Endometrial microvascular endothelial cells (primary cell): Measurements from ENCODE around the gene SLC25A22. TPM values are rescaled to one million over a fixed set of nuclear protein-coding genes. Genes with fewer than 3 reads are reported as not detected.

ENCODE experiments used
- in situ Hi-C: cut with HindIII; loops from 2 replicates; pipeline ENCODE4 v1.10.0; 2017; ENCODE audit warnings: low sequenced_read_pairs, low pct_unique_long_range_greater_than_20kb; ENCODE audit errors: inconsistent ontology term
- total RNA-seq: library from RNA; depleted of rRNA; stranded (reverse); fragments of >200 nt; gene quantifications from one replicate; pipeline ENCODE4 v1.2.3, GENCODE V29; 2015; ENCODE audit errors: inconsistent ontology term

SLC25A22 gene
- total RNA-seq, 1 donor from 2014 or later: 44.4 TPM

DNA sequence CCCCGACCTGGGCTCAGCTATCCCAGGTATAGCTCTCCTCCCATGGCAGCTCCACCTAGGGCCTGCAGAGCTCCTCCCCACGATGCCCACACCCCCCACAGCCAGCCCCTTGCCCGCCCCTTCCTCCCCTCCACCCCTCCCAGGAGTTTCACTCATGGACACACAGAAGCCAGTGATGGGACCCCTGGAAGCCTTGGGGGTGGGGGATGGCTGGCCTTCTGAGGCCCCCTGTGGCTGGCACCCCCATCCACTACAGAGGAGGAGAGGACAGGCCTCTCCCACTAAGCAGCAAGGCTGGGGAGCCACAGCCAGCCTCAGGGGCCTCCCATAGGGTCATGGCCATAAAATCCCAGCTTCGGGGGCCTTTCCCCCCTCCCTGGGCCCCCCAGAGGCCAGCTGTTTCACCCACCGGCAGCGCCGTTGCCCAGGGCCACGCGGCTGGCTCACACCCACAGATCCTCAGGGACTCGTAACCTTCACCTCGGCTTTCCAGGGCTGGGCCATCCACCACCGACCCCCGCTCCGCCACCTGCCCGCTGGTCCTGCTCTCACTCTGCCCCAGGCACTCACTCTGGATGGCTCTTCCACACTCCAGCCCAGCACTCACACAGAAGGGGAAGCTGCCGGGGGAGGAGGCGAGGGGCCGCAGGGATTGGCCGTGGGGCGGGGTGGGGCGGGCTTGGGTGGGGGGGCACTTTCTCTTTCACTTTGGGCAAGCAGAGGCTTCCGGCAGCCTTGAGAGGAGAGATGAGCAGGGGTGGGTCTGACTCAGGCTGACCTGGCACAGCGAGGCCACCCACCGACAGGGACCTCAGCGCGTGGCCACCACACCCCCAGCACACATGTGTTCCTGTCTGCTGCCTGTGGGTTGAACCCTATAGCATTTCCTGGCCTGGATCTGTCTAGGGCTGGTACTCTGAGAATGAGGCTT, 2.2 kb downstream of the SLC25A22 start:
- in situ Hi-C loops: no loop called here

DNA sequence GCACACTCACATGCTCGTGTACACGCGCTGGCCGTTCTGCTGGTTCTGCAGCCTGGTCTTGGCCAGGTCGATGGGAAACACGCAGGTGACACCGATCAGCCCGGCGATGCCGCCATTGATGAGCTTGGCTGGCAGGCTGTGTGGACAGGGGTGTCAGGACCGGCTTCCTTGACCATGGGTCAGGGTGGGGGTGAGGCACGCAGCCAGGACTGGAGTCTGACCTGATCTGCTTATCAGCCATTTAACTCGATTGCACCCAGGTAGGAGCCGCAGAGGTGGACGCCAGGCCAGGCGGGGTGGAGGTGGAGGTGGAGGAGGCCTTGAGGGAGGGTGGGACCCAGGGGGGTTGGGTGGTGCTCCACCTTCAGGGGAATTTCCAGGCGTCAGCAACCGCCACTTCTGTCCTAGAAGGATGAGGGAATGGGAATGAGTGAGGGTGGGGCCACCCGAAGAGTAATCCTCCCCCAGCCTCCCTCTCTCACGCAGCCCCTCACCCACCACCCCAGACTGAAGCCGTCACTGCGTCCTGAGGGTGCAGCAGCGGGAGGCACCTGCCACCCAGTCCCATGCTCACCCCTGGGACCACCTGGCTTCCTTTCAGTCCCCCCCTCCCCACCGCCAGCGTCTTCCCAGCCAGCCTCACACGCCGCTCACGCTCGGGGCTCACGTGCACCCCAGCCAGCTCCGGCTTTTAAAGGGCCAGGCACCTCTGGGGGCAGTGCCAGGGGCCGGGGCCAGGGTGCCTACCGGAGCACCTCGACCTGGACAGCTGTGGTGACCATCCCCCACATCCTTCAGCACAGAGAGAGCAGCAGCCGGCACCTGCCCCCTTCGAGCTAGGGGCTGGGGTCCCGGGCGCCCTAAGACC, 3.1 kb downstream of the SLC25A22 start:
- in situ Hi-C loops: no loop called here

DNA sequence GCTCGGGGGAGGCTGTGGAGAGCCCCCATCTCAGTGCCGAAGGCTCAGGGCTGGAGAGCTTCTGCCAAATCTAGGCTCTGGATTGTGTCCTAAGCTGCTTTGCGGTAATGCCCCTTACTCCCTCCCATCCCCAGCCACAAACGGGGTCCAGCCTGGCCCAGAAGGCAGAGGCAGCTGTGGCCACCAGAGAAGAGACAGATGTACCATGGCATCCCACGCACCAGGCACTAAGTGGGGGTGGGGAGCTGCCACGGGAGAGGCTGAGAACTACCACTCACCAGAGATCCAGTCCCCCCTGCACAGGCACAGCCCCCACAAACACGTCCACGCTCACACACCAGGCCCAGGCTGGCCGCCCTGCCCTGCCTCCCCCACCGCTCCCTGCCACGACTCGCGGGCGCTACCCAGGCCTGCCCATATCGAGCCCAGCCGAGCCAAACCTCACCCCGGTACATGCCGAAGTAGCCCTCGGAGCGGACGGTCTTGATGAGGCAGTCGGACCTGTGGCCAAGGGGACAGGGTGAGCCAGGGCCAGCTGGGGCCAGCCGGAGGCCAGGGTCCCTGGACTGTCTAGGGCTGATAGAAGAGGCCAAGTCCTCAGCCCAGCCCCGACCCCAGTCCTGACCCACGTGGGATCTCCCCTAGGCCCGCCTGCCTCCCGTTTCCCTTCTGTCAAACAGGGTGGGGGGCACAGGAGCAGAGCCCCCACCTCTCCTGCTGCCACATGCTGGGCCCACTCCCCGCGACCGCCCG, 3.9 kb downstream of the SLC25A22 start:
- in situ Hi-C loops: no loop called here

DNA sequence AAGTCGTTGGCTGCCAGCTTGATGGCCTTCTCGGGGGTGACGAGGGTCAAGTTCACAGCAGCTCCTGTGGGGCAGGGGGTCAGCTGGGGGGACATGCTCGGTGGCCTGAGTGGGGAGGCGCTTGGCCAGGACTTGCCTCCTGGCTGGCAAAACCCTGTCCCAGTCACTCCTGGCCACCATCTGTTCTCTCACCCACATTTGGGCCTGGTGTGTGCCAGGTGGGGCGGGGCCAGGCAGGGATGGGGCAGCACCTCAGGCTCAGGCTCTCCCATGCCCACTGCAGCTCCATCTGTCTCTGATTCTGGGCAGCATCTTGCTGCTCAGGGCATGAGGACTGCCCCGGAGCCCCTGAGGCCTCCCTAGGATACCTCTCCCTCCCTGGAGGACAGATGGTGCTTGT, 4.5 kb downstream of the SLC25A22 start:
- in situ Hi-C loops: no loop called here

DNA sequence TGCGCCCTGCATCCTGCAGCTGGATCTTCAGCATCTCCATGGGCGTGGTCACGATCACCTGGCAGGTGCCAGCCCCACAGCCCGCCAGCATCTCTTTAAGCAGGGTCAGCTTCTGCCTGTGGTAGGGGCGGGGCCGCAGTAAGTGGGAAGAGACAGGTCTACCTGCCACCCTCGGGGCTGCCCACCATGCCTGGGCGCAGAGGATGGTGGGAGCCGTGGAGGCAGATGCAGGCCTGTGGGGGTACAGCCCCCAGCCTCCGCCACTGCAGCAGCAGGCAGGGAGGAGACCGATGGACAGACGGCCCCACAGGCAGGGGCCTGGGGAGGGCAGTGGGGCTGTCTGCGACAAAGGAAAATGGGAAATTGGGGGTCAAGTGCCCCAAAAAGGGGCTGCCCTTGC, 5.2 kb downstream of the SLC25A22 start:
- in situ Hi-C loops: no loop called here

DNA sequence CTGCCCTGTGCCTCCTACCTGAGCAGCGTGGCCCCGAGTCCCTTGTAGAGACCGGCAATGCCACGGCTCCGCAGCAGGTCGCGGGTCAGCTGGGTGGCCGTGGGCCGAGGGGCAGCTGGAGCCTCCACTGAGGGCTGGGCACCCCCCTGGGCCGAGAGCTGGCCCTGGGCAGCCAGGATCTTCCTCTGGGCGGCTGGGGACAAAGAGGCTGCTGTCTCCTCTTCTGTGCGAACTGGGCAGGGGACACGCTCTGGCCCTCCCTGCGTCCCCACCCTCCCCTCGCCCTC, 5.6 kb downstream of the SLC25A22 start:
- in situ Hi-C loops: no loop called here

DNA sequence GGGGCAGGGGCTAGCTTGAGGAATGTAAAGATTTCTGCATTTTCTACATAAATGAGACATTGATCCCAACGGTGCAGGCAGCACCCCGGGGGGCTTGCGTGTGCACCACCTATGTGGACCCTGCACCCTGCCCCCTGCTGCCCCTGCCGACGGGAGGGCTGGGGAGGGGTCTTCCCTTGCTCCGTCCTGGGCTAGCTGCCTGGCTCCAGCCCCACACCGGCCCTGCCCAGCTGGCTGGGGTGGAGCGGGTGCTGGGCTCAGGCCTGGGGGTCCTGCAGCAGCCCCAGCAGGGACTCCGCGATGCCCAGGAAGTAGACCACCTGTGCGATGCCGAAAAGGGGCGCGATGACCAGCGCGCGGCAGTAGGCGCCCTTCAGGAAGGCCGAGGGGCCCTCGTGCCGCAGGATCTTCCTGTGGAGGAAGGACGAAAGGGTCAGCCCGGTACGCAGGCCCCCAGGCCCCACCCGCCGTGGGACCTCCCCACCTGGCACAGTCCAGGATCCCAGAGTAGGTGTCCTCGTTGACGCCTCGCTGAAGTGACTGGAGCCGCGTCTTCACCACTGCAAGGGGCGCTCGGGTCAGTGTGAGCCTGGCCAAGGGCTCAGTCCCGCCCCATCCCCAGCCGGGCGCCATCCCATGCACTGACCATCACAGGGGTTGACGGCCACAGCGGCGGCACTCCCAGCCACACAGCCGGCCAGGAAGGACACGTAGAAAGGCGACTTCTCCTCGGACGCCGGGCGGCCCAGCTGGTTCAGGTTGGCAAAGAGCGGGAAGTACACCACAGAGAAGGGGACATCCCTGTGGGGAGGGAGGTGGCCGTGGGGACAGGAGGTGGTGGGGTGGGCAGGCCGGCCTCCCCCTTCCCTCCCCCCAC, 6.2 kb downstream of the SLC25A22 start:
- in situ Hi-C loops: no loop called here

DNA sequence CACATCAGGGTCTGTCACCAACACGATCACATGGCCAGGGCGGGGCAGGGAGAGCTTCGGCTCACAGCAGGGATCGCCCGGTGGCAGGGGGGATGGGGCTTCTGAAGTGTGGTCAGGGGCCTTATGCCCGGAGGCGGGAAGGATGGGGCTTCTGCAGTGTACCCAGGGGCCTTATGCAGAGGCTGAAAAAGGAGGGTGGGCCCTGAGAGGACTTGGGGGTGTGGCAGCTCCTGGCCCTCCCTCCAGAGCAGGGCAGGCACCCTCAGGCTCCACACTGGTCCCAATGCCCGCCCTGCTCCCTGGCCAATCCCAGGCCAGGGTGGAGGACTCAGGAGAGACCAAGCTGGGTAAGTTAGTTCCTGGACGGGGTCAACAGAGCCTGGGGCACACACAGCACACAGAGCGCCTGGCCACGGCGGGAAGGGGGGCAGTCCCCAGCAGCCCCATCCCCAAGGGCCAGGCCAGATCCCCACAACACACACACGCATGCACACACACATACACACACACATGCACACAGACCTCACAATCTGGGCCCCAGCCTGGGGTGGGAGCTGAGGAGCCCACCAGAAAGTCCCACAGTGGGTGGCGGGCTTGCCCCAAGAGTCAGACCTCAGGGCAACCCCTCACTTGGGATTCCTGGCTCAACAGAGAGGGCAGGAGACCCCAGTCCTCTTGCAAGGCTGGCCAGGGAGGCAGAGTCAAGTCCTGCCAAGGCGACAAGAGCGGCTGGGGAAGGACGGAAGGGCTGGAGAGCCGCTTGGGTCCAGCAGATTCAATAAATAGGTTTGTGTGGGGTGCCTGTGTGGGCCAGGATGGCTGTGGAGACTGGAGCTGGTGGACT, 7.1 kb downstream of the SLC25A22 start:
- in situ Hi-C loops: no loop called here

DNA sequence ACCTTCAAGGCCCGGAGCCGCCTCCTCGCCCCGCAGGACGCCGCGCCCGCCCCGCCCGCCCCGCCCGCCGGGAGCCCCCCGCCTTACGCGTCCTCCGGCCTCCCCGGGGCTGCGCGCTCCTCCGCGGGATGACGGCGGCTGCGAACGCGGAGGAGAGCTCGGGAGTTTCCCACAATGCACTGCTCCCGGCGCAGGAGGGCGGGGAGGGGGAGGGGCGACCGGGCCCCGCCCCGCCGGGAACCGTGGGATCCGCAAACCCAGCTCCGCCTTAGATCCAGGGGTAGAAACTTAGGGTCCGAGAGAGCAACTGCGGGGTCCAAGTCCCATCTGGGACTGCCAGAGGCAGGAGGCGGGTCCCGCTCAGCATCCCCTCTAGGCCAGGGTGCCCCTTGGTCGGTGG, 8.1 kb downstream of the SLC25A22 start, which contains the start of gene CEND1:
CEND1 (minus strand) TSS at position 148 of the 400 bp plus-strand sequence. CDS start 1,514 bp downstream, outside the sequence.
- in situ Hi-C loops: no loop called here

DNA sequence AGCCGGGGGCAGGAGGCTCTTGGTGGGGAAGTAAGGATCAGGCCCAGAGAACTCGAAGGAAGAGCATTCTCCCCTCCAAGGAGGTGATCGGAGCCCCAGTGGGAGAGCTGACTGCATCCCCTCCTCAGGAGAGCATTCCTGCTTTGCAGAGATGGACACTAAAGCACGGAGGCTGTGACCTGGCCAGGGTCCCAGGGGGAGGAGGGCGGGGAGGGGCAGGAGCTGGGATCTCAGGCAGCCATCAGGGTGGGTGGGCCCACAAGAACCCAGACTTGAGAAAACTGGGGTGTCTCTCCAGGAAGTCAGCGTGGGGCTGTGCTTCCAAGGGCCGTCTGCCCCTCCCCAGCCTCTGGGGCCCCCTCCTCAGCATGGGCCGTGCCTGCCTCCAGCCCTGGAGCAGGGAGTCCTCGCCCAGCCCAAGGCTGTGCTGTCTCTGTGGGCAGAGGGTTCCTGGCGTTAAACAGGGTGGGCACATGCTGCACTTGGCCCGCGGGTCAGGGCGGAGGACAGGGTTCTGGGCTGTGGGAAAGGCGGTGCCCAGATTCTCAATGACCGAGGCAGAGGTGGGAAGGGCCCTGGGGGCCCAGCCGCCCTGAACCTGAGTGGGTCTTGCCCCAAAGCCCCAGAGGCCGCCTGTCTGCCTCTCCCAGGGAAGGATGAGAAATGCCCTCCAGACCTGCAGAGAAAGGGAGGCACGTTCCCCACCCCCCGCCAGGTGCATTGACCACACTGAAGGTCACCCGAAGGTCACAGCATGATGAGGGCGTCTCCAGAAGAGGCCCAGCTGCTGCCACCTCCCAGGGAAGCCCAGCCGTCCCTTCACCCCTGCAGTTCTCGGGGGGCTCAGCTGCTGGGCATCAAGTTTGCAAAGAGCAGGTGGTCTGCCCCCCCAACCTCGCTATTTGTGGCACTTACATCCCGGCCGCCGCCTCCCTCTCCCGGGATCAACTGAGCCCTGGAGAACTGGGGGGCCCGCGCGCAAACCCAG, 8.8 kb downstream of the SLC25A22 start:
- in situ Hi-C loops: no loop called here

DNA sequence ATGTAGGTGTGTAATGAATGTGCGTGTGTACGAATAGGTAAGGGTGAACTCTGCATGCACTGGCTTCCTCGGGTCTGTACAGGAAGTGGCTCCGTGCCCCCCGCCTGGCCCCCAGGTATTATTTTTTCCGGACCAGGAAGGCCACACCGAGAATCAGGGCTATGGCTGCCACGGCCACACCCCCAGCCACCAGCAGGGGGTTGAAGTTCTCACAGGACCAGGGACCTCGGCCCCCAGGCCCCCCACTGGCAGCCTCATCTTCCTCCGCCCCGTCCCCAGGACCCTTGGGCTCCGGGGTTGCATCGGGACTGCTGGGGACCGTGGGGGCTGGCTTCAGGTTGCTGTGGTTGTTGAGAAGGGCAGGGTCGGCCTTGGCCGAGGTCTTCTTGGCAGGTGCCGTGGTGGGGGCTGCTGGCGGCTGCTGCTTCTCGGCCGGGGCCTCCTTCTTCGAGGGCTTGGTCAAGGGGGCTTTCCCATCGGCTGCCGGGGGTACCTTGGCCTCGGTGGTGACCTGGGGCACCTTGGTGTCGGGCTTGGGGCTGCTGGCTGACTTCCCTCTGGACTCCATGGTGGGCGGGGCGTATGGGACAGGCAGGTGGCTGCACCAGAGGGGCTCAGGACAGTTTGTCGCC, 10.0 kb downstream of the SLC25A22 start:
- in situ Hi-C loops: no loop called here

DNA sequence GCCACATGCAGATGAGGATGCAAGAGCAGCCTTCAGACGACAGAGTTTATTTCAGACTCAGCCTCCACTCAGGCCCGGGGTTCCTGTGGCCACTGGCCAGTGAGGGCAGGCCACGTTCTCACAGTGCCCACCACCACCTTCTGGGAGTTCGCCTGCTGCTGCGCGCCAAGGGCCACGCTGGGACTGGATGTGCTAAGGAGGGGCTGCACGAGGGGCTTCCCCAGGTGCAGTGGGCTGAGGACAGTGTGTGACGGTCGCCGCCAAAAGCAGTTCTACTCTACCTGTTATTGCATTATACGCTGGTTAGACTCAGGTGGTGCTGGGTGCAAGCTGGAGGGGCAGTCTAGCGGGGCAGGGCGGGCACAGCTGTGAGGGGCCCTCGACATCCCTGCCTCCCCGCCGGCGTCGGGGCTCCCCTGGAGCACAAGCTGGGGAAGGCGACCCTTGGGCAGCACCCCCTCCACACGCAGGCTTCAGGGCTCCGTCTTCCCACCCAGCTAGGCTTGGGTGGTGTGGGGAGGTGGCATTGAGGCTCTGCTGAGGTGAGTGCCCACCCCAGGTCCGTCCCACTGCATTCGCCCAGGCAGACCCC, 10.9 kb downstream of the SLC25A22 start:
- in situ Hi-C loops: no loop called here

DNA sequence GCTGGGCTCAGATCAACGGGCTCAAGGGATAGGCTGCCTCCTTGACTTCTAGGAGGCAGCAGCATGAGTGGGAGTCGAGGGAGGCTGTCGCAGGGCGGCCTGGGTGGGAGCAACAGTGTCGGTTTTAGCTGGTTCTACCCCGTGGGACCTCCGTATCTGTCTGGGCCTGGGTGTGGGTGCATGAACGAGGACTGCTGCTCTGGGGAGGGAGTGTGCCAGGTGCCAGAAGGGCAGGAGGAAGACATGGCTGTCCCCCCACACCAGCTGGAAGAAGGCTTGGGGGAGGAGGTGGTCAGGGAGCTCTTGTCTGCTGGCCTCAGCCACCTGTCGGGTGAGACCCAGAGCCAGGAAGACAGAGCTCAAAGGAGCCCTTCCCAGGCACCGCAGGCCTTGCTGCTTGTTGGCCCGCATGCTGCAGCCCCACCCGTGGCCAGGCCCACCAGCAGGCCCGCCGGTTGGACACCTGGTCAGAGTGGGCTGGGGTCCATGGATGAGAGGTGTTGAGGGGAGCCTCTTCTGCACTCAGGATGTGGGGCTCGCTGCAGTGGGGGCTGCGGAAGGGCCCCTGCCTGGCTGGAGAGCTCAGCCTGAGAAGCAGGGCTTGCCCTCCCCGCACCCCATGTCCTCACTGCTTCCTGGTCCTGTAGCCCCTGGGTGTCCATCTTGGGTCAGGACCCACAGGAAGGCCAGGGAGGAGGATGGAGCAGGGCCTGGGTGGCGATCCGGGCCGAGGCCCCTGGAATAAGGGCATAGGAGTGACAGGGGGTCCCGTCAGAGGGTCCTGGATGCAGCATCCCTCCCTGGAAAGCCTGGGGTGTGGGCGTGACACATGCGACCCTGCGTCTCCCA, 11.6 kb downstream of the SLC25A22 start:
- in situ Hi-C loops: no loop called here

DNA sequence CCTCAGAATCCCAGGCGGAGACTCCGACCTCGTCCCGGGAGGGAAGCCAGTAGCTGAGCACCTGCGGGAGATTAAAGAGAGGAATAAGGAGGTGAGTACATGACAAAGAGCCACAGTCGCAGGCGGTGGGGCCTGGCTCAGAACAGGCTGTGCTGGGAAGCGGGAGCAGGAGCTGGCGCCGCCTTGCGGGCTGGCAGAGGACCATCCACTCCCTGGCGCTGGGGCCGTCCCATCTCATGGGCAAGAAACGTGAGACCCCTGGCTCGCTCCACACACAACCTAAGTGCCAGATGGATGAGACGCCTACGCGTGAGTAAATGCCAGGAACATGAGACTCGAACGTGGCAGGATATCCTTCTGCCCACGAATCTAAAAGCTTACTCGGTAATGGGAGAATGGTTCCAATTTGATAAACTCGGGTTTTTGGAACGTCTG, 14.5 kb downstream of the SLC25A22 start:
- in situ Hi-C loops: no loop called here
